NCI-H2196 treated with DMSO at 0.1 percent for 48 hours (cell line): ENCODE measurements around the gene TAGLN2.

Experiments
- DNase-seq: peaks from one replicate; lab custom pipeline; 2025; ENCODE audit not compliant: unreplicated experiment; lab: John Stamatoyannopoulos, UW

TAGLN2 gene

GRCh38 chr1:159936273-159936904, 11.1 kb upstream of the TAGLN2 start:
- DNase-seq, result peak; percentile 21

GRCh38 chr1:159935719-159936272, 10.5 kb upstream of the TAGLN2 start:
- DNase-seq, result no peak

GRCh38 chr1:159935305-159935704, 10.0 kb upstream of the TAGLN2 start:
- DNase-seq, result no peak

GRCh38 chr1:159934136-159935039, 9.1 kb upstream of the TAGLN2 start:
- DNase-seq, result no peak

GRCh38 chr1:159933347-159933746, 8.0 kb upstream of the TAGLN2 start:
- DNase-seq, result no peak

- no peak for DNase-seq
Measured at GRCh38 chr1:159932296-159933285, 7.3 kb upstream of the TAGLN2 start.

GRCh38 chr1:159931795-159932173, 6.5 kb upstream of the TAGLN2 start:
- DNase-seq, result no peak

GRCh38 chr1:159931101-159931794, 5.9 kb upstream of the TAGLN2 start:
- DNase-seq, result no peak

GRCh38 chr1:159930634-159931033, 5.3 kb upstream of the TAGLN2 start:
- no peak for DNase-seq

- no peak for DNase-seq
Measured at GRCh38 chr1:159930216-159930615, 4.9 kb upstream of the TAGLN2 start.

- no peak for DNase-seq
Measured at GRCh38 chr1:159929155-159930051, 4.1 kb upstream of the TAGLN2 start.

- DNase-seq, result no peak
Measured at GRCh38 chr1:159928491-159929050, 3.3 kb upstream of the TAGLN2 start.

GRCh38 chr1:159927849-159928431, 2.6 kb upstream of the TAGLN2 start:
- no peak for DNase-seq

- no peak for DNase-seq
Measured at GRCh38 chr1:159927211-159927848, 2.0 kb upstream of the TAGLN2 start.

GRCh38 chr1:159925719-159926078, 392 bp upstream of the TAGLN2 start:
- no peak for DNase-seq

- DNase-seq, result peak; percentile 33
Measured at GRCh38 chr1:159924025-159924790, 1.1 kb downstream of the TAGLN2 start.

- DNase-seq, result peak; percentile 87
Measured at GRCh38 chr1:159923203-159924024, 1.9 kb downstream of the TAGLN2 start.
